ENCODE measurements around the gene PRR3.
A peak's percentile ranks its signal among the peaks of the same experiment; 100 is the strongest.

The PRR3 gene

GRCh38 chr6:30537931-30538330 is 19.2 kb upstream of the PRR3 start:
- no peak for DNase-seq (ENCODE audit: low read depth in 2 of 2)

GRCh38 chr6:30541515-30542403 is 15.3 kb upstream of the PRR3 start:
- DNase-seq (ENCODE audit: low read depth in 2 of 2): peak in 1 of 2 experiments; percentile 19

GRCh38 chr6:30542404-30542725 is 14.7 kb upstream of the PRR3 start:
- DNase-seq (ENCODE audit: low read depth in 2 of 2): no peak

- no peak for DNase-seq (ENCODE audit: low read depth in 2 of 2)
These were observed 14.2 kb upstream of the PRR3 start for GRCh38 chr6:30542915-30543314.

- no peak for DNase-seq (ENCODE audit: low read depth in 2 of 2)
These were observed 13.3 kb upstream of the PRR3 start for GRCh38 chr6:30543821-30544220.

GRCh38 chr6:30544666-30545272 is 12.3 kb upstream of the PRR3 start:
- peak in 1 of 2 experiments; percentile 32 for DNase-seq (ENCODE audit: low read depth in 2 of 2)

GRCh38 chr6:30547454-30547853 is 9.6 kb upstream of the PRR3 start:
- DNase-seq (ENCODE audit: low read depth in 2 of 2): no peak

- no peak for DNase-seq (ENCODE audit: low read depth in 2 of 2)
These were observed 8.7 kb upstream of the PRR3 start for GRCh38 chr6:30548375-30548774.

- no peak for DNase-seq (ENCODE audit: low read depth in 2 of 2)
These were observed 2.7 kb upstream of the PRR3 start for GRCh38 chr6:30554404-30554803.

- no peak for DNase-seq (ENCODE audit: low read depth in 2 of 2)
These were observed 1.9 kb upstream of the PRR3 start for GRCh38 chr6:30554962-30555815.

- DNase-seq (ENCODE audit: low read depth in 2 of 2): no peak
These were observed 1.4 kb upstream of the PRR3 start for GRCh38 chr6:30555816-30556065.

GRCh38 chr6:30556066-30556905 is 809 bp upstream of the PRR3 start, which contains the start of gene GNL1:
Gene GNL1 (minus strand): TSS chr6:30556489. CDS start chr6:30556203, 286 bp downstream.
- DNase-seq (ENCODE audit: low read depth in 2 of 2): peak; percentile 55 to 65

- no peak for DNase-seq (ENCODE audit: low read depth in 2 of 2)
These were observed 537 bp downstream of the PRR3 start for GRCh38 chr6:30557683-30557981.

GRCh38 chr6:30560930-30561329 is 3.8 kb downstream of the PRR3 start:
- no peak for DNase-seq (ENCODE audit: low read depth in 2 of 2)

- no peak for DNase-seq (ENCODE audit: low read depth in 2 of 2)
These were observed 5.7 kb downstream of the PRR3 start for GRCh38 chr6:30562470-30563425.

- DNase-seq (ENCODE audit: low read depth in 2 of 2): no peak
These were observed 7.0 kb downstream of the PRR3 start for GRCh38 chr6:30564114-30564513.

GRCh38 chr6:30565772-30566171 is 8.7 kb downstream of the PRR3 start:
- DNase-seq (ENCODE audit: low read depth in 2 of 2): no peak

GRCh38 chr6:30568245-30568644 is 11.2 kb downstream of the PRR3 start:
- no peak for DNase-seq (ENCODE audit: low read depth in 2 of 2)

- DNase-seq (ENCODE audit: low read depth in 2 of 2): no peak
These were observed 13.2 kb downstream of the PRR3 start for GRCh38 chr6:30570263-30570662.

- no peak for DNase-seq (ENCODE audit: low read depth in 2 of 2)
These were observed 13.6 kb downstream of the PRR3 start for GRCh38 chr6:30570740-30571074.
